Fibroblast of lung (primary cell): Measurements from ENCODE around the gene KHSRP. TPM values are rescaled to one million over a fixed set of nuclear protein-coding genes. Genes with fewer than 3 reads are reported as not detected.

Experiments
- DNase-seq, 2 donors: peaks; one replicate each; pipeline versions ENCODE4 v3.0.0 to v3.0.0-alpha.2; 2010; ENCODE audit warnings: low read depth in 2 of 2
- H2AFZ ChIP-seq: 2 replicates; pipeline ENCODE4 v1.5.1; 2012; ENCODE audit warnings: low read length, control low read depth, inconsistent platforms
- H3K27ac ChIP-seq: 2 replicates; pipeline ENCODE4 v1.5.1; 2011; ENCODE audit warnings: low read length, control low read depth; ENCODE audit not compliant: insufficient read depth
- H3K27me3 ChIP-seq: 2 replicates; pipeline ENCODE4 v1.5.1; 2011; ENCODE audit warnings: mild to moderate bottlenecking, low read length; ENCODE audit not compliant: control insufficient read depth, insufficient read depth
- H3K36me3 ChIP-seq: 2 replicates; pipeline ENCODE4 v1.5.1; 2011; ENCODE audit warnings: low read length; ENCODE audit not compliant: control insufficient read depth, insufficient read depth
- H3K4me1 ChIP-seq: 2 replicates; pipeline ENCODE4 v1.5.1; 2011; ENCODE audit warnings: low read length; ENCODE audit not compliant: control insufficient read depth, insufficient read depth; ENCODE audit errors: extremely low read depth
- H3K4me2 ChIP-seq: 2 replicates; pipeline ENCODE4 v1.5.1; 2011; ENCODE audit warnings: low read length, control low read depth; ENCODE audit not compliant: insufficient read depth; ENCODE audit errors: extremely low read depth
- H3K4me3 ChIP-seq, 4 experiments: fragments of 200-600 bp in 1 of 4; sonication (generic) in 1 of 4; replicated peaks in 1 of 4; 2 replicates each; pipeline ENCODE4 v1.5.1; 2011 to 2016; ENCODE audit warnings: low read length in 4 of 4, low read depth in 3 of 4, mild to moderate bottlenecking in 3 of 4, control low read depth in 2 of 4, inconsistent platforms in 1 of 4, mixed read lengths in 1 of 4; ENCODE audit not compliant: insufficient read depth in 1 of 4; ENCODE audit errors: control extremely low read depth in 1 of 4
- H3K79me2 ChIP-seq: 2 replicates; pipeline ENCODE4 v1.5.1; 2012; ENCODE audit warnings: mild to moderate bottlenecking, low read length, inconsistent platforms; ENCODE audit not compliant: control insufficient read depth, insufficient read depth
- H3K9ac ChIP-seq: 2 replicates; pipeline ENCODE4 v1.5.1; 2011; ENCODE audit warnings: mild to moderate bottlenecking, low read length, control low read depth; ENCODE audit not compliant: insufficient read depth
- H3K9me3 ChIP-seq: 2 replicates; pipeline ENCODE4 v1.5.1; 2012; ENCODE audit warnings: low read depth, low read length; ENCODE audit not compliant: control insufficient read depth, insufficient read depth
- H4K20me1 ChIP-seq: 2 replicates; pipeline ENCODE4 v1.5.1; 2011; ENCODE audit warnings: low read length; ENCODE audit not compliant: control insufficient read depth, insufficient read depth; ENCODE audit errors: extremely low read depth
- EZH2 ChIP-seq: IDR thresholded peaks from 2 replicates; pipeline ENCODE4 v1.5.1; 2012; ENCODE audit warnings: low read length, control low read depth, mild to moderate bottlenecking; ENCODE audit errors: missing control alignments
- polyA plus RNA-seq, 2 donors: library from polyadenylated mRNA; depleted of rRNA in 1 of 2; stranded (reverse) in 1 of 2; unstranded in 1 of 2; fragments of >200 nt; gene quantifications; 2 replicates each; pipeline ENCODE4 v1.2.1, GENCODE V29; 2011 to 2012; ENCODE audit warnings: missing spikeins in 1 of 2
- total RNA-seq: library from RNA; depleted of rRNA; stranded (reverse); fragments of >200 nt; gene quantifications from 2 replicates; pipeline ENCODE4 v1.2.1, GENCODE V29; 2014
- TF ChIP-seq, protein P1 (sequence below), 2 donors: IDR thresholded peaks in 1 of 2; conservative IDR thresholded peaks in 1 of 2; 1 replicate in 1 of 2; 2 replicates in 1 of 2; pipeline ENCODE4 v1.5.1; 2011 to 2012; ENCODE audit warnings: low read length in 2 of 2, control low read depth in 1 of 2, inconsistent platforms in 1 of 2, low read depth in 1 of 2, mild to moderate bottlenecking in 1 of 2

Gene KHSRP
- total and polyA plus RNA-seq, 2 donors (not counting 1 experiment from before 2014, with no cell fraction given), result 66.0 to 93.5 TPM

DNA sequence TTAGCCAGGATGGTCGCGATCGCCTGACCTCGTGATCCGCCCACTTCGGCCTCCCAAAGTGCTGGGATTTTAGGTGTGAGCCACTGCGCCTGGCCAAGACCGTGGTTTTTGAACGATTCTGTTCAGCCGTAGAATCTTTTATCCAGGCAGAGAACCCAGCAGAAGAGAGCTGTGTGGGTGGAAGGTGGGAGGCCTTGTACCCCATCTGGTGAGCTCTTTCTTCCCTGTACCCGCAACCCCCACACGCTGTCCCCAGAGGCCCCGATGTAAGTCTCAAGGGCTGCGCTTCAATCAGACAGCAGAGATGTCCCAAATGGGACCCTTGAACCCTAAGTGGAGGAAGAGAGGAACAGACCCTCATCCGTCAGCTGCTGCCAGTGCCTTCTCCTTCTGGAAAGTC lies 31.3 kb upstream of the KHSRP start:
- H3K27me3 ChIP-seq, result no peaks in the 10 kb centered on the region
- no peak overlapping the region for H3K4me3 ChIP-seq
- no peak overlapping the region for H3K9ac ChIP-seq
- no peaks in the 10 kb centered on the region for H3K79me2 ChIP-seq
- no peak overlapping the region for H3K27ac ChIP-seq
- H3K4me2 ChIP-seq, result no peak overlapping the region
- H4K20me1 ChIP-seq, result no peaks in the 10 kb centered on the region
- no peak for TF ChIP-seq EZH2
- TF ChIP-seq, protein P1, sequence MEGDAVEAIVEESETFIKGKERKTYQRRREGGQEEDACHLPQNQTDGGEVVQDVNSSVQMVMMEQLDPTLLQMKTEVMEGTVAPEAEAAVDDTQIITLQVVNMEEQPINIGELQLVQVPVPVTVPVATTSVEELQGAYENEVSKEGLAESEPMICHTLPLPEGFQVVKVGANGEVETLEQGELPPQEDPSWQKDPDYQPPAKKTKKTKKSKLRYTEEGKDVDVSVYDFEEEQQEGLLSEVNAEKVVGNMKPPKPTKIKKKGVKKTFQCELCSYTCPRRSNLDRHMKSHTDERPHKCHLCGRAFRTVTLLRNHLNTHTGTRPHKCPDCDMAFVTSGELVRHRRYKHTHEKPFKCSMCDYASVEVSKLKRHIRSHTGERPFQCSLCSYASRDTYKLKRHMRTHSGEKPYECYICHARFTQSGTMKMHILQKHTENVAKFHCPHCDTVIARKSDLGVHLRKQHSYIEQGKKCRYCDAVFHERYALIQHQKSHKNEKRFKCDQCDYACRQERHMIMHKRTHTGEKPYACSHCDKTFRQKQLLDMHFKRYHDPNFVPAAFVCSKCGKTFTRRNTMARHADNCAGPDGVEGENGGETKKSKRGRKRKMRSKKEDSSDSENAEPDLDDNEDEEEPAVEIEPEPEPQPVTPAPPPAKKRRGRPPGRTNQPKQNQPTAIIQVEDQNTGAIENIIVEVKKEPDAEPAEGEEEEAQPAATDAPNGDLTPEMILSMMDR (conservative IDR thresholded peaks at IDR 0.05 in 1 of 2, IDR thresholded peaks at IDR 0.05 in 1 of 2; ENCODE audit: low read depth in 1 of 2, low read length in 2 of 2), result no peak
- H3K4me1 ChIP-seq, result peaks cover 2% of the 10 kb centered on the region
- no peaks in the 10 kb centered on the region for H3K9me3 ChIP-seq
- peaks cover 2% of the 10 kb centered on the region for H3K36me3 ChIP-seq
- DNase-seq, result no peak
- no peak overlapping the region for H2AFZ ChIP-seq

- H3K79me2 ChIP-seq, result no peaks in the 10 kb centered on the region
- no peak for DNase-seq
- H3K4me2 ChIP-seq, result no peak overlapping the region
- no peaks in the 10 kb centered on the region for H4K20me1 ChIP-seq
- H3K9me3 ChIP-seq, result no peaks in the 10 kb centered on the region
- H3K9ac ChIP-seq, result no peak overlapping the region
- TF ChIP-seq EZH2, result no peak
- TF ChIP-seq, protein P1 (conservative IDR thresholded peaks at IDR 0.05 in 1 of 2, IDR thresholded peaks at IDR 0.05 in 1 of 2; ENCODE audit: low read depth in 1 of 2, low read length in 2 of 2), result no peak
- H2AFZ ChIP-seq, result no peak overlapping the region
- no peaks in the 10 kb centered on the region for H3K27me3 ChIP-seq
- H3K27ac ChIP-seq, result no peak overlapping the region
- H3K36me3 ChIP-seq, result peaks cover 2% of the 10 kb centered on the region
- H3K4me3 ChIP-seq, result no peak overlapping the region
- H3K4me1 ChIP-seq, result no peaks in the 10 kb centered on the region
Measured at GRCh38 chr19:6453951-6454565, 29.4 kb upstream of the KHSRP start.

DNA sequence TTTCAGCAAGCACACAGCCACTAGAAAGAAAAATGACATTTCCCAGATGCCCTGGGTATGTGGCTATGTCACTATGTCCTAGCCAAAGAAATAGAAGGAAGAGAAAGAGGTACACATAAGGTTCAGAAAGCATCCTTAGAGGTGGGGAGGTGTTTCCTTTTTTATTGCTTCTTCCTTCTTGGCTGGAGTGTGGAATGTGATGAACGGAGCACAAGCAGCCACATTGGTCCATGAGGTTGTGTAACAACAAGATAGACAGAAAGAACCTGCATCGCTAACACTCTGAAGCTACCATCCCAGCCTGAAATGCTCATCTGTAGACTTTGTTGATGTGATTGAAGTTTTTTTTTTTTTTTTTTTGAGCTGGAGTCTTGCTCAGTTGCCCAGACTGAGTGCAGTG lies 28.3 kb upstream of the KHSRP start:
- Histone ChIP-seq H3K27me3 (no peaks in the 10 kb centered on the region), H3K9ac (no peak overlapping the region), H3K4me1 (no peaks in the 10 kb centered on the region), H3K36me3 (peaks cover 2% of the 10 kb centered on the region), H3K79me2 (no peaks in the 10 kb centered on the region), H4K20me1 (no peaks in the 10 kb centered on the region), H3K27ac (no peak overlapping the region), H3K4me2 (no peak overlapping the region), H2AFZ (no peak overlapping the region), H3K4me3 (no peak overlapping the region), H3K9me3 (no peaks in the 10 kb centered on the region)
- TF ChIP-seq EZH2, result no peak
- TF ChIP-seq, protein P1 (conservative IDR thresholded peaks at IDR 0.05 in 1 of 2, IDR thresholded peaks at IDR 0.05 in 1 of 2; ENCODE audit: low read depth in 1 of 2, low read length in 2 of 2), result no peak
- no peak for DNase-seq
